ENCODE data around the gene GPR176.
"Not testable (repeated sequence)": the region's sequence is repeated elsewhere in the genome, so short reads cannot be mapped to it uniquely, and the experiment has no call there.

Gene GPR176

DNA sequence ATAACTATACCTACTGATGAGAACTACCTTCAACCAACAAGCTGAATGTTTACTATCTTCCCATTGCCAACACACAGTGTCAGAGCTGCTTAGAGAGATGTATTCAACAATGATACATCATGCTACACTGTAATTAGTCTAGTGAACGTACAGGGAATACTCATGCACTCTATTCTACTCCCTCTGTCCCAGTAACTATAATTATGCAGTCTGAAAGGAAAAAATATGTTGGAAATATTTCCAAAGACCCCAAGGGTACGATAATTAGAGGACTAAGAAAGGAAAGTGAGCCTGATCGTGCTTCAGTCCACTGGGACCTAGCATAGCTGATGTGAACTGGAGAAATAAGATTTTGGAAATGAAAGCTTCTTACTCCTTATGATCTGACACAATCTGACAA is 100.5 kb downstream of the GPR176 start:
- TF ChIP-seq, protein P1, sequence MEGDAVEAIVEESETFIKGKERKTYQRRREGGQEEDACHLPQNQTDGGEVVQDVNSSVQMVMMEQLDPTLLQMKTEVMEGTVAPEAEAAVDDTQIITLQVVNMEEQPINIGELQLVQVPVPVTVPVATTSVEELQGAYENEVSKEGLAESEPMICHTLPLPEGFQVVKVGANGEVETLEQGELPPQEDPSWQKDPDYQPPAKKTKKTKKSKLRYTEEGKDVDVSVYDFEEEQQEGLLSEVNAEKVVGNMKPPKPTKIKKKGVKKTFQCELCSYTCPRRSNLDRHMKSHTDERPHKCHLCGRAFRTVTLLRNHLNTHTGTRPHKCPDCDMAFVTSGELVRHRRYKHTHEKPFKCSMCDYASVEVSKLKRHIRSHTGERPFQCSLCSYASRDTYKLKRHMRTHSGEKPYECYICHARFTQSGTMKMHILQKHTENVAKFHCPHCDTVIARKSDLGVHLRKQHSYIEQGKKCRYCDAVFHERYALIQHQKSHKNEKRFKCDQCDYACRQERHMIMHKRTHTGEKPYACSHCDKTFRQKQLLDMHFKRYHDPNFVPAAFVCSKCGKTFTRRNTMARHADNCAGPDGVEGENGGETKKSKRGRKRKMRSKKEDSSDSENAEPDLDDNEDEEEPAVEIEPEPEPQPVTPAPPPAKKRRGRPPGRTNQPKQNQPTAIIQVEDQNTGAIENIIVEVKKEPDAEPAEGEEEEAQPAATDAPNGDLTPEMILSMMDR (IDR thresholded peaks at IDR 0.05; ENCODE audit: extremely low read depth, missing control alignments), result no peak
- no peak for DNase-seq (ENCODE audit: low spot score)

DNA sequence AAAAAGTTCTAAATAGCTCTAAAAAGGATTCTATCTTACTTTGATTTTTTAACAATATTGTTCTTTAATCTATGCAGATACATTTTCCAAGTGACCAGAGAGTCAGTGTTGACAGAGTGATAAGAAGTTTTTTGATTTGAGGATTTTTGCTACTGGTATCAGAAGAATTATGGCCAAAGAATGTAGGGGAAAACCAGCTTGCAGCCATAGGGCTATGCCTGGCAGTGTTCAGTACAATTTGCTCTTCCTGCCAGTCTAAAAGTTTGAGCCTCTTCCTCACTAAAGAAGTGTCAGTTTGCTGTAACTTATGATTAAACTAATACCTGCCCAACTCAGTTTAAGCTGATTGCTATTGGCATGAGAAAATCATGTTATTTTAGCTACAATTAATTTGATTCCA is 102.2 kb downstream of the GPR176 start:
- TF ChIP-seq, protein P1 (IDR thresholded peaks at IDR 0.05; ENCODE audit: extremely low read depth, missing control alignments), result no peak
- DNase-seq (ENCODE audit: low spot score), result no peak

DNA sequence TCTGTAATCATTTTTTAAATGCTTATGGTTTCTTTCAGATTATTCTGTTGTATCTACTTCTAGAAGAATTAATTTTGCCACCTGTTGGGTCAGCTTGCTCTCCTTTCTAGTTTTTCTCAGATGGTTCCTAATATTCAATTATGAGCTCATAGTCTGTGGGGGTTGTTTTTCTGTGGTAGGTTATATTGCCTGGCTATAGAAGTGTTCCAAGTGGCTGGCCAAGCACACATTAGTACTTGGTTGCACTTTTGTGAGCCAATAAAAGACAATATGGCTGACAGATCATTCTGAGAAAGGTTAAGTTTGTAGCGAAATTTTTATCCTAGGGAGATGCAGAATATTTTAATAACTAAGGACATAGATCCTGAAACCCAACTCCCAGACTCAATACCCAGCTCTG is 105.6 kb downstream of the GPR176 start:
- no peak for DNase-seq (ENCODE audit: low spot score)
- TF ChIP-seq, protein P1 (IDR thresholded peaks at IDR 0.05; ENCODE audit: extremely low read depth, missing control alignments), result no peak

DNA sequence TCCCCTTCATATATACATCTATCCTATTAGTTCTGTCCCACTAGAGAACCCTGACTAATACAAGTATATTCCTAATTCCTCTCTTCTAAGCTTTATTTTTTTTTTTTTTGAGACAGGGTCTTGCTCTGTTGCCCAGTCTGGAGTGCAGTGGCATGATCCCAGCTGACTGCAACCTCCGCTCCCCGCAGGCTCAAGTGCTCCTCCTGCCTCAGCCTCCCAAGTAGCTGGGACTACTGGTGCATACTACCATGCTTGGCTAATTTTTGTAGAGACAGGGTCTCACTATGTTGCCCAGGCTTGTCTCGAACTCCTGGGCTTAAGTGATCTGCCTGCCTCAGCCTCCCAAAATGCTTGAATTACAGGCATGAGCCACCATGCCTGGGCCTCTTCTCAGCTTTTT is 107.4 kb downstream of the GPR176 start:
- DNase-seq (ENCODE audit: low spot score), result not testable (repeated sequence)

DNA sequence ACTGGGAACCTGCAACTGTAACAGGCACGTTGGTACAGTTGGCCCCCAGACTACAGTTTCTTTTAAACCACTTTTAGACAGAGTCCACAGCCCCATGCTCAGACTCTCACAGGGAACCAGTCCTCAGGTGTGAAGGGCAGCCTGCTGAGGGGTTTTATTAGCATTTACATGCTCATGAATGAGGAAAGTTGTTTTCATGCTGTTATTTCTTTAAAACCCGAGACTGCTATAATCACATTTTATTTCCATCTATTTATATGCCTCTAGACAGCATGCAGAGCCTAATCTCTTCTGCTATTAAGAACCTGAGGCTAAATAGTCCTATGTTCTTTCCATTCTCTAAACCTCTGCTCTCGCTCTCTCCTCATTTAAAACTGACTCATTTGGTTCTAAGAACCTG is 111.2 kb downstream of the GPR176 start:
- TF ChIP-seq, protein P1 (IDR thresholded peaks at IDR 0.05; ENCODE audit: extremely low read depth, missing control alignments), result no peak
- no peak for DNase-seq (ENCODE audit: low spot score)

DNA sequence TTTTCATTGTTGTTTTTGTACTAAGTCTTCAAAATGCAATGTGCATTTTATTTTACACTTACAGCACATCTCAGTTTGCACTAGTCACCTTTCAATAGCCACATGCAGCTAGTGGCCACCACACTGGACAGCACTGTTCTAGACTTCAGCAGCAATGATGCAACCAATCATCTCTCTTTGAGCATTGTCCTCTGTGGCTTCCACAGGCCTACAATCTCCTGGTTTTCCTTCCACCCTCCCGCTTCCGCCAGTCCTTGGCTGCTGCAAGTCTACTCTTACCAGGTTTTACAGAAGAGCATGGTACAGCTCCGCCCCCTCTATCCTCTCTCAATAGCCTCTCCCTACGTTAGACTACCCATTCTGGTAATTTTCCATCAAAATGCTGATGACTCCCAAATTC is 112.3 kb downstream of the GPR176 start:
- no peak for DNase-seq (ENCODE audit: low spot score)
- TF ChIP-seq, protein P1 (IDR thresholded peaks at IDR 0.05; ENCODE audit: extremely low read depth, missing control alignments), result no peak

DNA sequence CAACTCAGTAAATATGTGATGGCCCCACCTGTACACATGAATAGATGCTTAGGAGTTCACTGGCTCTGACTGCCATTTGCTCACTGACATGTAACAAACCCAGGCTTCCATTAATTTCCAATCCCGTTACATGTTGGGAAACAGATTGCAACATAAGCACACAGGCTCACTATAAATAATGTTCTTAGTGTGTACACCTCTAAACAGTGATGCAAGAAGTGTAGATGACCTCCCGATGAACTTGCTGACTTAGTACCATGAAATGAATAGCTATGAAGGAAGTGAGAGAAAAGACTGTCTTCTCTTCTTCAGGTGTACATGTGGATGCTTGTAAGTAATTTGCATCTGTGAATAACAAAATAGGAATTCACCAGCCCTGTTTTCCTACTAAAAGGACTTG is 116.0 kb downstream of the GPR176 start:
- peak; percentile 9 for DNase-seq (ENCODE audit: low spot score)
- TF ChIP-seq, protein P1 (IDR thresholded peaks at IDR 0.05; ENCODE audit: extremely low read depth, missing control alignments), result no peak

DNA sequence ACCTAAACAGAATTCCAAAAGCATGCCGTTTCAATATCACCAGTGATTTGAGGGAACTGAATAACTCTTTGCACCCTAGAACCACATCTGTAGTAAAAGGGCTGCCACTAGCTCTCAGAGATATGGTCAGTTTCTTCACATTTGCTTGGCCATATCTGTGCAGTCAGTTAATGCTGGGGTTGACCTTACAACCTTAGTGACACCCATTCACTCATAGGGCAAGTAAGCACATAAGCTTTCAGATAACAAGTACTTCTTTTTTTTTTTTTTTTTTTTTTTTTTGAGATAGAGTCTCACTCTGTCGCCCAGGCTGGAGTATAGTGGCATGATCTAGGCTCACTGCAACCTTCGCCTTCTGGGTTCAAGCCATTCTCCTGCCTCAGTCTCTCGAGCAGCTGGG is 117.0 kb downstream of the GPR176 start:
- no peak for DNase-seq (ENCODE audit: low spot score)
- TF ChIP-seq, protein P1 (IDR thresholded peaks at IDR 0.05; ENCODE audit: extremely low read depth, missing control alignments), result no peak
